ENCODE measurements around the gene KRTAP5-11. TPM values are rescaled to one million over a fixed set of nuclear protein-coding genes. Genes with fewer than 3 reads are reported as not detected.
"Not testable (repeated sequence)": the region's sequence is repeated elsewhere in the genome, so short reads cannot be mapped to it uniquely, and the experiment has no call there.

KRTAP5-11 gene
- total RNA-seq, 1 donor from 2014 or later, result not detected

GRCh38 chr11:71580057-71581003, 2.3 kb downstream of the KRTAP5-11 start:
- H3K27me3 ChIP-seq, result no peaks in the 10 kb centered on the region
- peak; percentile 75 for DNase-seq (ENCODE audit: low spot score)
- Mint-ChIP-seq H3K9me3 (no peaks in the 10 kb centered on the region), H3K36me3 (no peaks in the 10 kb centered on the region), H3K4me3 (peak overlapping the region; percentile 46), H3K27ac (peak overlapping the region; percentile 70), H3K27me3 (ENCODE audit: insufficient read depth, low read depth) (peaks cover 4% of the 10 kb centered on the region), H3K4me1 (peaks cover 21% of the 10 kb centered on the region)
- no peak overlapping the region for H3K4me2 ChIP-seq
- H3K4me1 ChIP-seq, result peaks cover 4% of the 10 kb centered on the region
- no peaks in the 10 kb centered on the region for H3K79me2 ChIP-seq (ENCODE audit: low read depth)
- no peak overlapping the region for H3K9ac ChIP-seq
- no peaks in the 10 kb centered on the region for H3K36me3 ChIP-seq
- no peak overlapping the region for H3K27ac ChIP-seq
- no peak overlapping the region for H3K4me3 ChIP-seq
- no peaks in the 10 kb centered on the region for H3K9me3 ChIP-seq (ENCODE audit: low read depth)
- no peaks in the 10 kb centered on the region for H3F3A ChIP-seq (ENCODE audit: low read depth)
- H2AFZ ChIP-seq (replicated peaks), result no peak overlapping the region
- TF ChIP-seq EZH2 (IDR thresholded peaks at IDR 0.05), result no peak
- TF ChIP-seq, protein P1, sequence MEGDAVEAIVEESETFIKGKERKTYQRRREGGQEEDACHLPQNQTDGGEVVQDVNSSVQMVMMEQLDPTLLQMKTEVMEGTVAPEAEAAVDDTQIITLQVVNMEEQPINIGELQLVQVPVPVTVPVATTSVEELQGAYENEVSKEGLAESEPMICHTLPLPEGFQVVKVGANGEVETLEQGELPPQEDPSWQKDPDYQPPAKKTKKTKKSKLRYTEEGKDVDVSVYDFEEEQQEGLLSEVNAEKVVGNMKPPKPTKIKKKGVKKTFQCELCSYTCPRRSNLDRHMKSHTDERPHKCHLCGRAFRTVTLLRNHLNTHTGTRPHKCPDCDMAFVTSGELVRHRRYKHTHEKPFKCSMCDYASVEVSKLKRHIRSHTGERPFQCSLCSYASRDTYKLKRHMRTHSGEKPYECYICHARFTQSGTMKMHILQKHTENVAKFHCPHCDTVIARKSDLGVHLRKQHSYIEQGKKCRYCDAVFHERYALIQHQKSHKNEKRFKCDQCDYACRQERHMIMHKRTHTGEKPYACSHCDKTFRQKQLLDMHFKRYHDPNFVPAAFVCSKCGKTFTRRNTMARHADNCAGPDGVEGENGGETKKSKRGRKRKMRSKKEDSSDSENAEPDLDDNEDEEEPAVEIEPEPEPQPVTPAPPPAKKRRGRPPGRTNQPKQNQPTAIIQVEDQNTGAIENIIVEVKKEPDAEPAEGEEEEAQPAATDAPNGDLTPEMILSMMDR (IDR thresholded peaks at IDR 0.05), result peak; percentile 89
- H4K20me1 ChIP-seq (ENCODE audit: low read depth), result no peaks in the 10 kb centered on the region

GRCh38 chr11:71579513-71579912, 3.2 kb downstream of the KRTAP5-11 start:
- not testable (repeated sequence) for H3K9ac ChIP-seq; H4K20me1 ChIP-seq (ENCODE audit: low read depth); DNase-seq (ENCODE audit: low spot score); H3K4me1 ChIP-seq; H3K79me2 ChIP-seq (ENCODE audit: low read depth); H3K36me3 Mint-ChIP-seq; H3K27me3 Mint-ChIP-seq (ENCODE audit: insufficient read depth, low read depth); H3K4me3 Mint-ChIP-seq; H3K4me3 ChIP-seq; H3F3A ChIP-seq (ENCODE audit: low read depth); H3K9me3 ChIP-seq (ENCODE audit: low read depth); H3K27me3 ChIP-seq; H3K36me3 ChIP-seq; H3K27ac Mint-ChIP-seq; H2AFZ ChIP-seq (replicated peaks); H3K4me2 ChIP-seq; H3K27ac ChIP-seq; H3K9me3 Mint-ChIP-seq
- H3K4me1 Mint-ChIP-seq, result peaks cover 21% of the 10 kb centered on the region

DNA sequence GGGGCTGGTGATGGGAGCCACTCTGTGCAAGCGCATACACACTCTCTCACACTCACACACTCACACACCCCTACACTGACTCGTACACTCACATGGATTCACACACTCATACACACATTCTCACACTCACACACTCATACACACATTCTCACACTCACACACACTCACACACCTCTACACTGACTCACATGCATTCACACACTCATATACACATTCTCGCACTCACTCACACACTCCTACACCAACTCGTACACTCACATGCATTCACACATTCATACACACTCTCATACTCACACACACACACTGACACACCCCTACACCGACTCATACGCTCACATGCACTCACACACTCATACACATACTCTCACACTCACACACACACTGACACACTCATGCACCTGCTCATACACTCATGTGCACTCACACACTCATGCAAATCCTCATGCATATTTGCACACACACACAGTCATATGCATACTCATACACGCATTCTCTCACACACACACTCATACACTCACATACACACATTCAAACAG, 5.1 kb downstream of the KRTAP5-11 start:
- Histone ChIP-seq H3K4me3 (no peak overlapping the region), H3F3A (ENCODE audit: low read depth) (no peaks in the 10 kb centered on the region), H3K79me2 (ENCODE audit: low read depth) (no peaks in the 10 kb centered on the region), H3K27ac (no peak overlapping the region), H3K9me3 (ENCODE audit: low read depth) (no peaks in the 10 kb centered on the region), H3K4me1 (peaks cover 7% of the 10 kb centered on the region), H3K36me3 (no peaks in the 10 kb centered on the region), H2AFZ (replicated peaks) (no peak overlapping the region), H3K4me2 (no peak overlapping the region), H3K27me3 (no peaks in the 10 kb centered on the region), H4K20me1 (ENCODE audit: low read depth) (no peaks in the 10 kb centered on the region), H3K9ac (no peak overlapping the region)
- H3K36me3 Mint-ChIP-seq, result no peaks in the 10 kb centered on the region
- TF ChIP-seq EZH2phosphoT487 (IDR thresholded peaks at IDR 0.05), result no peak
- TF ChIP-seq, protein P1 (IDR thresholded peaks at IDR 0.05), result no peak
- no peak for TF ChIP-seq EZH2 (IDR thresholded peaks at IDR 0.05)
- H3K4me1 Mint-ChIP-seq, result peaks cover 21% of the 10 kb centered on the region
- no peak for DNase-seq (ENCODE audit: low spot score)
- H3K27me3 Mint-ChIP-seq (ENCODE audit: insufficient read depth, low read depth), result peaks cover 6% of the 10 kb centered on the region
- no peak overlapping the region for H3K27ac Mint-ChIP-seq
- no peak overlapping the region for H3K4me3 Mint-ChIP-seq
- H3K9me3 Mint-ChIP-seq, result no peaks in the 10 kb centered on the region

GRCh38 chr11:71576688-71577465, 5.8 kb downstream of the KRTAP5-11 start:
- H3K27ac Mint-ChIP-seq; H3K4me2 ChIP-seq; H3K4me3 ChIP-seq; H3K4me3 Mint-ChIP-seq; H3K79me2 ChIP-seq (ENCODE audit: low read depth); H3K27me3 Mint-ChIP-seq (ENCODE audit: insufficient read depth, low read depth); H3K27ac ChIP-seq; H3K36me3 Mint-ChIP-seq; H4K20me1 ChIP-seq (ENCODE audit: low read depth); H3F3A ChIP-seq (ENCODE audit: low read depth); DNase-seq (ENCODE audit: low spot score); H3K4me1 ChIP-seq; H3K9ac ChIP-seq; H3K36me3 ChIP-seq; H3K27me3 ChIP-seq; H2AFZ ChIP-seq (replicated peaks); H3K9me3 Mint-ChIP-seq; H3K9me3 ChIP-seq (ENCODE audit: low read depth): not testable (repeated sequence)
- H3K4me1 Mint-ChIP-seq, result peaks cover 21% of the 10 kb centered on the region

All from neural progenitor cell (in vitro differentiated cells).